Measurements from ENCODE around the gene KCNK18.
"Not testable (repeated sequence)": the region's sequence is repeated elsewhere in the genome, so short reads cannot be mapped to it uniquely, and the experiment has no call there.

Gene KCNK18

DNA sequence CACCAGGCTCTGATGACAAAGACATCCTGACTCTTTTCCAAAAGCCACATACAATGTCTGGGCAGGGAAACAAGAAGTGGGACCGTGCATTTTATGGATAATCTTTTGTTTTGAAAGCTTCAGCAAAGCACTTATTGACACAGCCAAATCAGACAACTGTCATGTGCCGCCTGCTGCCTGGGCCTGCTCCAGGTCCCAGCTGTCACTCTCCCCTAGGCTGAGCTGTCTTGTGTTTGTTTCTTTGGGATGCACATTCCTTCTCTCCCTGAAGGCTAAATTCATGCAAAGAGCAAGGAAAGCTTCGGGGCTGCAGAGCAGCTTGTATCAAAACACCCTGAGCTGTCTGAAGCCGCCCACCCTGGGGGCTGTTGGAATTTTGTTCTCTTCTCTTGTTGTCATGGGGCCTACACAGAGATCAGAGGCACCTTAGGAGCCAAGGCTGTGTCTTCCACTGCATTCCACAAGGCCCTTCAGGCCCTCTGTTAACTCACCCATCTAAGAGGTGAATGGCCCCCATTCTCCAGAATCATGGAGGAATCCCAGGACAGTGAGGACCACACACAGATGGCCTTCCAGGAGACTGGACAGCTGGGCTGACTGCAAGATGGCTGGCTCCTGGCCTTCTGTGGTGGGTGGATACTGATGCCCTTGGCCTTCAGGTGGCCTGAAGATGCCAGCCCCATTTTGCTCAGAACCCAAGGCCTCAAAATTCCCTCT lies 25.8 kb downstream of the KCNK18 start:
- peak in 1 of 2 experiments; percentile 27 for DNase-seq

DNA sequence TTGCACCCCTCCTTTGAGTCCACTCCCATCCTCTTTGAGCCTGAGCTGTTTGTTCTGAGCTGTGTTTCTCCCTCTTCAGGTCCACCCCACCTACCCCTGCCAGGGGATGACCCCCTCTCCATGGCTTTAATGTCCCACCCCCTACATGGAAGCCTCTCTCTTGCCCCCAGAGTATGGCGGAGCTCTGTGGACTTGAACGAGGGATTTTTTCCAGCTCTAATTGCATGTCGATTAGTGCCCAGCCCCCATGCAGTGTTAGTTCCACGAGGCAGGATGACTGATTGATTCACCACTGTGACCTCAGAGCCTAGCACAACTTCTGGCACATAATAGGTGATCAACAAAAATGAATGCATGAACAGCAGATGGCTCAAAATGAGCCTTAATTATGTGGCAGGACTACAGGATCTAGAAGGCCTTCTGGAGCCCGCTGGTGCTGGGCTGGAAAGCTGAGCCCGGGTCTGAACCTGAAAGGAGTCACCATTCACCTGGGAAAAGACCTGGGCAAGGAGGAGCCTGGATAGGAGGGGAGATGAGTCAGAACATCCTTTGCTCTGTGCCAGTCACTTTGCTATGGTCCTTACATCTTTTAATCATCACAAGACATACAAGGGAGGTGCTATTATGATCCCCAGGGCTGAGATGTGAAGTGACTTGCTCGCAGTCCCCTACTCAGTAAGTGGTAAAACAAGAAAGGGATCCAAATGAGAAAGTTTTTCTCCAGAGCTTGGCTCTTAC lies 26.6 kb downstream of the KCNK18 start:
- DNase-seq: no peak

DNA sequence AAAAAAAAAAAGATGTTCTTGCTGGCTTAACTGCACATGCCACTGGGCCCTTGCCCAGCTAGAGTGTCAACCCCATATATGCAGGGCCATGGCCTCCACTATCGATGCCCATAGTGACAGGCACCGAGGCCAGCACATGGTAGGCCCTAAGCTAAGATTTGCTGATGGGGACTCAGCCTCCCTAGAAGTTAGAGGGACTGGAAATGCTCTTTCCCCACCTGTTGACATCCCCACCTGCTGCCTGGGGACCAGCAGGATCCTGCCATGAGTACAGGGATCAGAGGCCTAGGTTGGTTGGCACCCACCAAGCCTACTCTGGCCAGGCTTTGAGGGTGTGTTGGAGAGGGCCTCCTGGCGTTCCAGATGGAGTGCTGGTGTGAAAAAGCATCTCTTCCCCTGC lies 27.6 kb downstream of the KCNK18 start:
- DNase-seq: no peak

DNA sequence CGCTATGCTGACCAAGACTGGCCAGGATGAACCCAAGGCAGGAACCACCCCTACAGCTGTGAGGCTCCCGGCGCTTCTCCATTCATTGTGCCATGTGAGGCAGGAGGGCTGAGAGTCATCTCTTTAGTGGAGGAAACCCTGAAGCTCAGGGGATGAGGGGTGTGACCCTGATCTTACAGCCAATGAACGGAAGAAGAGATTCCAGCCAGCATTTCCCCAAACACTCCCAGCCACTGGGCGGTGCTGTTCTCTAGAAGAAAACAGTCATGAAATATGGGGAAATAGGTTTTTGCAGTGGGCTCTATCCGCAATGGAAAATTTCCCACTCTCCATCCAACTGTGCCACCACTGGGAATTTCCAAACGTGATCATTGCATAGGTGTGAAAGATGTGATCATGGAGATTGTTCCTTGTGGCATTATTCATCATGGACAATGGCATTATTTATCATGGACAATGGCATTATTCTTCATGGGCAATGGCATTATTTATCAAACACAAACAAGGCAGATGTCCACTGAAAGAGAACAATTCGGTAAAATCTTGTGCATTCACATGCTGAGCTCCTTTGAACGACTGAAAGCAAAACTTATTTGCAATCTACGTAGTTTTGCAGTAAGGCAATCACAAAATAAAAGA lies 29.6 kb downstream of the KCNK18 start:
- peak in 1 of 2 experiments; percentile 45 for DNase-seq

DNA sequence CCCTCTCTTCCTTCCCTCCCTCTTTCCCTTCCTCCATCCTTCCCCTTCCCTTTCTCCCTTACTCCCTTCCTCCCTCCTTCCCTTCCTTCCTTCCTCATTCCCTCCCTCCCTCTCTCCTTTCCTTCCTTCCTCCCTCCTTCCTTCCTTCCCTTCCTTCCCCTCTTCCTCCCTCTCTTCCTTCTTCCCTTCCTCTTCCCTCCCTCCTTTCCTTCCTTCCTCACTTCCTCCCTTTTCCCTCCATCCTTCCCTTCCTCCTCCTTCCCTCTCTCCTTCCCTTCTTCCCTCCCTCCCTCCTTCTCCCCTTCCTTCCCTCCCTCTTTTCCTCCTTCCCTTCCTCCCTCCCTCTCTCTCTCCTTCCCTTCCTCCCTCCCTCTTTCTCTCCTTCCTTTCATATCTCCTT lies 30.9 kb downstream of the KCNK18 start:
- DNase-seq: no peak

DNA sequence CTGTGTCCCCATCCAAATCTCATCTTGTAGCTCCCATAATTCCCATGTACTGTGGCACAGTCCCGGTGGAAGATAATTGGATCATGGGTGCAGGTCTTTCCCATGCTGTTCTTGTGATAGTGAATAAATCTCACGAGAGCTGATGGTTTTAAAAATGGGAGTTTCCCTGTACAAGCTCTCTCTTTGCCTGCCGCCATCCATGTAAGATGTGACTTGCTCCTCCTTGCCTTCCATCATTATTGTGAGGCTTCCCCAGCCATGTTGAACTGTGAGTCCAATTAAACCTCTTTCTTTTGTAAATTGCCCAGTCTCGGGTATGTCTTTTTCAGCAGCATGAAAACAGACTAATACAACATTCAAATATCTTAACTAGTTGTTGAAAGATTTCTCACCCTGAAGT lies 32.8 kb downstream of the KCNK18 start:
- not testable (repeated sequence) for DNase-seq

DNA sequence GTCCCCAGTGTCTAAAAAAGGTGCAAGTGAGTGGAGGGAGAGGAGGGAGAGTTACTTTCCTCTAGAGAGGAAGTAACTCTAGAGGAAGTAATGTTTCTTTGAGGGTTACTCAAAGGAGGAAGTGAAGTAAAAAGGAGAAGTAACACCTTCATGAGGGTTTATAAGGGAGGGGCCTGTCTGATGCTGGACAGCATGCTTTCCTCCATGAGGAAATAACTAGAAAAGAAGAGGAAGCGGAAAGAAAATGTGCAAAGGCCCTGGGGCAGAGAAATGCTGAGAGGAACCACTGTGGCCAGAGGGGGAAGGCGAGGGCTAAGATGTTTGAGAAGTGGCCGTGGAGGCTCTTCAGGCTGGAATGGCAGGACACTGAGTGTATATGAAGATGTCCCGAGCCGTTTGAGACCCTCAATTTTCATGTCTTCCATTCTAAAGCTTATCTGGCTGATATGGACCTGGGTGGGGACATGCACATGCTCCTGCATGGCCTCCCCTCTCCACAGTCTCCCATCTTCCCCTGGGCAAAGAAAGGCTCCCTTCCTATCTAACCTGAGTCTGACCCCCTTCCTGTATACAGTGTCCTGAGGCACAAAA lies 40.2 kb downstream of the KCNK18 start:
- no peak for DNase-seq

DNA sequence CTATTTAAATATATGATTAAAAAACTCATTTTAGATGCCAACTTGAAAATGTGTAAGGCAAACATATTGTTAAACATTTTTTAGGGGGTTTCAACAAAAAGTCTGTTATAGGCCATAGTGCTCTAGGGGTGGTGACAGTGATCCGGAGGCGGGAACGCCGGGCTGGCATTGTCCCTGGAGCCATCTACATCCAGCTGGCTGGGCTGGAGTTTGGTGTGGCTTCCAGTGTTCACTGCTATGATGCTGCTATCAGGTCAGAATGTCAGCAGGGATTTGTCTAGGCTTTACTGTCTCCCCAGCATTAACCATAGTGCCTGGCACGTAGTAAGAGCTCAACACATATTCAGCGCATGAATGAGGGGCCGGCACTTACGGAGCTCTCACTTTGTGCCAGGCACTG lies 41.8 kb downstream of the KCNK18 start:
- DNase-seq: no peak

DNA sequence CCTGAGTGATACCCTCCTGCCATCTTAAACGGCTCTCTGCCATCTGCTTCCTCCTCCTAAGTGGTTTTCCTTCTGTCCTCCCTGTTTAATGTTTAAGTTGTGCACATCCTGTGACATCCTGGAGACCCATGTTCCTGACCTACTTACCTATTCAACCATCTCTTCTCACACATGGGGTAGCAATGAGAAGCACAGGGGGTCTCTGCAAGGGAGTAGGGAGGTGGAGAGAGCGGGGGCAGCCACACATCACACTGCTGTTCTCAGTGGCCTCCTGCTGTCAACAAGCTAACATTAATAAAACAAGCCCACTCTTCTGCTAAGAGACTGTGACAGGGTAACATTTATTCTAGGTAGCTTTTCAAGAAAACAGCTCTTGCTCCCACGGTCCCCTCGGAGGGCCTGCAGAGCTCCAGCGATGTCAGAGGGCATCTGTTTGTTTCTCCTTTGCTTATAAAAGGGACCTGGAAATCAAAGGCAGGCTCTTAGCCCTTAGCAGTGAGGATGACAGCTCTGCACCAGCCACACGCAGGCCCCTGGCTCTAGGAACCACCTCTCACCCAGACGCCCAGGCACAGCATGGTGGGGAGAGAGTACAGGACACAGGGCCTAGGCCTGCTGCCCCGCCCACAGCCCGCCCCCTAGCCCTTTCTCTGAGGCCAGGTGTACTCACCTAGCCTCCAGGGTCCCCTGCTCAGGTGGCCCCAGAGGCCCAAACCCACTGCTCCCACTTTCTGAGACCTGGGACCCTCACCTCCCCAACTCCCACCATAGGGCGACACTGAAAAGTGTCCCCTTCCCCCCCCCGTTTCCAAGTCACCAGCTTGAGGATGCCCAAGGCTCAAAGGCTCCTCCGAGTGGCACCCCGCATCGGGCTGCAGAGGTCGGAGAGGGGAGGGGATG lies 42.7 kb downstream of the KCNK18 start:
- peak; percentile 31 to 68 for DNase-seq

DNA sequence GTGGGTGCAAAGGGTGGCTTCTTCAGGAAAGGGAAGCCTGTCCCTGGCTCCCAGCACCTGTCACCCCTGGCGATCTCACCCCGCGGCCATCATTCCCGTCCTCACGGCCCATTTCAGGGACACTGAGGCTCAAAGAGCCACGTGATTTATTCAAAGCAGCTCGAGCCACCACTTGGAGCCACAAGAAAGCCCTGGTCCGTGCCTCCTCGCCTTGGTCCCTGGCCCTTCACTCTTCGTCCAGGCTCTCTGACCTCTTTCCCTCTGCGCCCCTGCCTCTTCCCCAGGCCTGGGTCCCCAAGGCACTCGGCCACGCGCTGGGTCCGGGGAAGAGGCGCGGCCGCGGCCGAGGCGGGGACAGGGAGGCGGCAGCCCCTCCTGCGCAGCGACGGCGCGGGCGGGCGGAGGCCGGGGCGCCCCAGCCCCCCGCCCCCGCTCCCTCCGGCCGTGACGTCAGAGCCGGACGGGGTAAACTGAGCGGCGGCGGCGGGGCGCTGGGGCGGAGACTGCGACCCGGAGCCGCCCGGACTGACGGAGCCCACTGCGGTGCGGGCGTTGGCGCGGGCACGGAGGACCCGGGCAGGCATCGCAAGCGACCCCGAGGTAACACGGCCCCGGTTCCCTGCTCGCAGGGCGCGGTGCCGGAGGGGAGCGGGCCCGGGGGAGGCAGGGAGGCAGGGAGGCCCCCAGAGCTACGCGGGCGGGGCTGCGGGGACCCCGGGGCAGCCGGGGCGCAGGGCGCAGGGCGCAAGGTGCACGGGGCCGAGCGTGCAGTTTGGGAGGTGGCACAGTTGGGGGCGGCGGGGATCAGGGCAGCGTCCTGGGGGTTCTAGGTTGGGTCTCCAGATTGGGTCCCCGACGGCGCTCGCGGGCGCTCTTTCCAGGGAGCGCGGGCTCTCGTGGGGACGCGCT lies 43.6 kb downstream of the KCNK18 start, which contains the start of gene SLC18A2:
Gene SLC18A2, plus strand, starts transcription at position 494 of the 909 bp plus-strand sequence. CDS start 580 bp downstream, outside the sequence.
- DNase-seq: no peak

DNA sequence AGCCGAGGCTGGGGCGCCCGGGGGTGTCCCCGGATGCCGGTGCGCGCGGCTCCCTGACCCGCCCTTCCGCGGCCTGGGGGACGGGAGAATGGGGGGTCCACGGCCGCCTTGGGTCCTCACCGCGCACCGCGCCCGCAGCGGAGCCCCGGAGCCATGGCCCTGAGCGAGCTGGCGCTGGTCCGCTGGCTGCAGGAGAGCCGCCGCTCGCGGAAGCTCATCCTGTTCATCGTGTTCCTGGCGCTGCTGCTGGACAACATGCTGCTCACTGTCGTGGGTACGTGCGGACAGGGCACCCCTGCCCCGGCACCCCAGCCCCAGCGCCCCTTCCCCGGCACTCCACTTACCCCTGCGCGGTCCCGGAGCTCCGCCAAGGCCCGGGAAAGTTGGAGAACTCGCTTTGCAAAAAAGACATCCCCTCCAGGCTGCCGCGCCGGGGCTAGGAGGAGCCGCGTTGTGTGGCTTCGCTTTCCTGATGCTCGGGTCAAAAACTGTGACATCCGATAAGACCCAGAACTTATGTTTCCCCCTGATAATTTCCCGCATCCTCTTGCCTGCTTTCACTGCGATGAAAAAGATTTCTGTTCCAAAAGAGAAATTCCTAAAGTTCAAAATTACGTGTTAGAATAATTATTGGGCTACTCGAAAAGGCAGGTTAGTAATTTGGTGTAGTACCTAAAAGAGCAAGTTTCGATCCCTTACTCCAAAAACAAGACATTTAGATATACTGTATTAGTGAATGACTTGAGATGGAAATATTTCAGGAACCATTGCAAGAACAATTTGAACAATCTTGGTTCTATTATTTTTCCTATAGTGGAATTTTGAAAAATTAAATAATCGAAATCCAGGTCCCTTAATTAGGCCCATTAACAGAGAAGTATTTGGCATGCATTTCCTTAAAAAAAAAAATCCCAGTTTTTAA lies 44.5 kb downstream of the KCNK18 start:
- DNase-seq: no peak

DNA sequence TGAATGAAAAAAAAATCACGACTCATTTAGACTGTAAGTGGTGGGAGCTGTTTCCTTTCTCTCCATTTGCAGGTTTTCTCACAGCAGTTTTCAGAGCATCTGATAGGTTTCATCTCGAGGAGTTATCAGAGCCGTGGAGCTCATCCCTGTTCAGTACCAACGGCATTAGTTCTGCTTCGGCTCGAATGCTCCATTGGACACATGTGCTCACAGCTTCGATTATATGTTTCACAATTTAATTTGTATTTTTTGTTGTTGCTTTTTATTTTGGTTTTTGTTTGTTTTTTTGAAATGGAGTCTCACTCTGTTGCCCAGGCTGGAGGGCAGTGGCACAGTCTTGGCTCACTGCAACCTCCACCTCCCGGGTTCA lies 45.2 kb downstream of the KCNK18 start:
- DNase-seq: no peak

DNA sequence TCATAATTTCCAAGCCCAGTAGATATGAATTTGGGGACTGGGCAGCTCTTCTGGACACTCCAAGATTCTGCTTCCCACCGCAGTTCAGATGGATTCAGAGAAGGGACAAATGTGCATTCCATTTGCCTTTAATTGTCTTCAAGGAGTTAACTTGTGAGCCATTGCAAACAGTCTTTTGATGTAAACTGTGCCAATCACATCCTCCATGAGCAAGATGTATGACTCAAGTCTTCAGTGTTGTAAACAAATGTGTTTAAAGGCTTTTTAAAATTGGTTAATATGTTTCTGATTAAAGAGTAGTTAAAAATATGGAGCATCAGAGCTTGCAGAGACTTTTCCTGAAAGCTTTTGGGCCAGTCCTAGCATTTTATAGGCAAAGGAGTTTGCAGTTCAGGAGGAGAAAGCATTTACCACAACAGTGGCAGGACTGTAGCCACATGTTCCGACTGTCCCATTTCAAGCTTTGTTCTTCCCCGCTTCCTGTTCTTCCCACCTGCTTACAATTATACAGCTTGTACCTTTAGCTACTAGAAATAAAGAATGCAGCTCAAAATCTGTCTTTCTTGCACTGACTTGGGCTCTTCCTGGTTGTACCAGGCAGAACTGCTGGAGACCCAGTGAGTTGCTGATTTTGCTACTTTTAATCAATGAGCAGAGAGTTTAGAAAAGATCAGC lies 49.8 kb downstream of the KCNK18 start:
- no peak for DNase-seq

DNA sequence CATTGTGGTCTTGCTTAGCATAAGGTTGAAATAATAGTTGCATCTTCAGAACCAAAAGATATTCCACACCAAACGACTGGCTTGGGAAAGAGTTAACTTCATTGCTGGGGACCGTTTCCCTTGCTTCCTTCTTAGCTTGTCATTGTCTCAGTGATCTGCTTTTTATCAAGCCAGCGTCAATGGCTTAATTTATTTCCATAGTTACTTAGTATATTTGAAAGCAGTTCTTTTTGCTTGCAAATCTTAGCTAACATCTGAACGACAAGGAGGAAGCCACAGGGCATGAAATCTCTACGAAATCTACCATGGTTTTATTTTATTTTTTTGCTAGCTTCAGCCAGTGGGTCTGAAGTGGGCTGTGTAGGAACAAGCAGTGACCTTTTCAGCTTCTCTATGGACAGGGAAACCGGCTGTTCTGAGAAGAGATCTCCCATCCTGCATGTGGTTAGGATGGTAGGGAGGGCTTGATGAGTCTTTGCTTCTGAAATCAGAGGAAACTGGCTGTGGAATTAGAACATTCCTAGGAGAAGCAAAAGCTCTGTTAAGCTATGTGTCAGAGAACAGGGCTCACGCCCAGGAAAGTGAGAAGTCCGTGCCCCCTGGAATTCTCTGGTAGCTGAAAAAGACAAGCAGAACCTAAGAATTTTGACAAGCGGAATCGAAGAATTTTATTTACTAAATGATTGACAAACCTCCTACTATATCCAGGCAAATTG lies 51.6 kb downstream of the KCNK18 start:
- DNase-seq: no peak

DNA sequence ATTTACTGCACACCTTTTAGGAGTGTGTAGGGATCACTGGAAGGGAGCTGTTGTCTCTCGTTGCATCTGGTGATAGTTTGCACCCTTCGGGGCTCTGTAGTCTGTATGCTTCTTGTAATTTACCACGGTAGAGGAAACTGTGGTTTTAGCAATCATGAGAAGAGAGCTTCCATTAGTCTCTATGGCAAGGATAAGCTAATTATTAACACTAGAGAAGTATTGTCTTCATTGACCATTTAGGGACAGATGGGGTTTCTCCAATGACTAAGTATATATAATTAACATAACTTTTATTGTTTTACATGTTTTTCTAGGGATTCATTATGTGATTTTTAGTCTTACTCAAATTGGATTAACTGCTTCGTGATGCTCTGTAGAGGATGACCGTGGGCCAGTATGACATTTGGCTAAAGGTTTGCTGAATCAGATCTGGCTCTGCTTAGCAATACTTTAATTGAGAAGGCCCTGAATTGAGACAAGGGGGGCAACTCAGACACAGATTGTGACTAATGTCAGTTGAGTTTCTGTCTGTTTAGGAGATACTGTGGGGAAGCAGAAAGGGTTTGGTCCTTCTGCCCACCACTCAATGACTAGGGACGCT lies 52.3 kb downstream of the KCNK18 start:
- DNase-seq: no peak

DNA sequence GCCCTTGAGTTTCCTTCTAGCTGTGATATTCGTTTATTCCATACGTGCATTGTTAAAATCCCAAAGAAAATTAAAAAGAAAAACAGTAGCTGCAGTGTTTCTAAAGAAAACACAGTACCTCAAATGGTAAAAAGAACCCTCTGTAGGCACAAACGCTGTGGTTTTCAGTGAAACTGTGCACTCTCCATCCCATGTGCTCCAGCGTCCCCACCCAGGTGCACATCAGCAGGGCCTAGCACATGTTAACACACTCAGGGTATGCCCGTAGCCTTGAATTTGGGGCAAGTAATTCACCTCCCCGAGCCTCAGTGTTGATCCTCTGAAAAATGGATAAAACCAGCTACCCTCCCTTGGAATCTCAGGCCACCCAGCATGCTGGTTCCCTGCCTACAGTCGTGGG lies 53.1 kb downstream of the KCNK18 start:
- DNase-seq: no peak

DNA sequence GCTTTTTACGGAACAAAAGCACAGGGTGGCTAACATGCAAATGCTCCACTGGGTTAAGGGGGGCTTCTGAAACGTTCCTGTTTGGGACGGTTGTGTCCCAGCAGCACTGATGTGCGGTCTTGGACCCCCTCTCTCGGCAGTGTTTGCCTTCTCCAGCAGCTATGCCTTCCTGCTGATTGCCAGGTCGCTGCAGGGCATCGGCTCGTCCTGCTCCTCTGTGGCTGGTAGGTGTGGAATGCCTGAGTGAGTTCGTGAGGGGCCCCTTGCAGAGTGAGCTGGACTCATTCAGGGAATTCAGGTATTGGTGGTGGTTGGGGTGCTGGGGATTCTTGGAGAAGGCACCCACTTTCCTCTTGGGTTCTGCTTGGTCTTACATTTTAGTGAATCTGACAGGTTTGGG lies 56.6 kb downstream of the KCNK18 start:
- no peak for DNase-seq

DNA sequence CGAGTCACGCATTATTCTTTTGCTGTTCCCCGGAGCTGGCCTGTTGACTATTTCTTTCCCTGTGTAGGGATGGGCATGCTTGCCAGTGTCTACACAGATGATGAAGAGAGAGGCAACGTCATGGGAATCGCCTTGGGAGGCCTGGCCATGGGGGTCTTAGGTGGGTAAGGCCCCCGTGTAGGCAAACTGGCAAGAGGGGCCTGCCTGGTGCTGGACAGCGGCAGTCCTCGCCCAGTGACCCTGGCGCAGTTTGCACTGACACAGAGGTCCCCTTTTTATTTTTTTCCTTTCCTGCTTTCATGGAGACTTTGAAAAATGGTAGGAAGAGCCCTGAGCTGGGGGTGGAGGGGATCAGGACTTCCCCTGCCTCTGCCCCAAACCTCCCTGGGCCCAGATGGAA lies 57.0 kb downstream of the KCNK18 start:
- no peak for DNase-seq
